HG02870 (cell line): ENCODE measurements around the gene FAM13A.
"Not testable (repeated sequence)": the region's sequence is repeated elsewhere in the genome, so short reads cannot be mapped to it uniquely, and the experiment has no call there.

Experiments
- ATAC-seq: cut with Tn5 transposase; IDR thresholded peaks from one replicate; pipeline ENCODE4 v1.9.1; 2021; ENCODE audit warnings: mild to moderate bottlenecking, moderate library complexity; ENCODE audit not compliant: unreplicated experiment

FAM13A gene

GRCh38 chr4:88908521-88908920 is 148.5 kb downstream of the FAM13A start:
- ATAC-seq = no peak

GRCh38 chr4:88908003-88908402 is 149.0 kb downstream of the FAM13A start:
- no peak for ATAC-seq

GRCh38 chr4:88907478-88907877 is 149.5 kb downstream of the FAM13A start:
- no peak for ATAC-seq

DNA sequence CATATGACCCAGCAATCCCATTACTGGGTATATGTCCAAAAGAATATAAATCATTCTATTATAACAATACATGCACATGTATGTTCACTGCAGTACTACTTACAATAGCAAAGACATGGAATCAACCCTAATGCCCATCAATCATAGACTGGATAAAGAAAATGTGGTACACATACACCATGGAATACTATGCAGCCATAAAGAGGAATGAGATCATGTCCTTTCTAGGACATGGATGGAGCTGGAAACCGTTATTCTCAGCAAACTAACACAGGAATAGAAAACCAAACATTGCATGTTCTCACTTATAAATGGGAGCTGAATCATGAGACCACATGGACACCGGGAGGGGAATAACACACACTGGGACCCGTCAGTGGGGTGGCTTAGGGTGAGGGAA is 152.7 kb downstream of the FAM13A start:
- ATAC-seq = not testable (repeated sequence)

- ATAC-seq = no peak
Measured at GRCh38 chr4:88900432-88900831, 156.6 kb downstream of the FAM13A start.

GRCh38 chr4:88897752-88898151 is 159.2 kb downstream of the FAM13A start:
- no peak for ATAC-seq

DNA sequence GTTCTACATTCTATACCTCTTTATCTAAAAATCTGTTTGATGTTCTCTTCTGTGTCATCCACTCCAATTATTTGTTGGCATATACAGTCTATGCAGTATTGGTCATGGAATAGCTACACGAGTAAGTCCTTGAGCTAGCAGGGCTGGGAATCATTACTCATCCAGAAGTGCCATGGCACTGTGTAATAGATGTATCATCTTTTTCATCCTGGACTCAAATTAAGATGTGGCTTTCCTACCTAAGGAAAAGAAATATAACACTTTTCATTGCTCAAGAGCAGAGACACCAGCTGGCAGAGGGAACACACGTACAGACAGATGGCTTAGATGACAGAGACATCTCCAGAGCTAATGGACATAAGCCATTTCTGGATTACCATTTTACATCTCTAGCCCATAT is 159.8 kb downstream of the FAM13A start:
- no peak for ATAC-seq

DNA sequence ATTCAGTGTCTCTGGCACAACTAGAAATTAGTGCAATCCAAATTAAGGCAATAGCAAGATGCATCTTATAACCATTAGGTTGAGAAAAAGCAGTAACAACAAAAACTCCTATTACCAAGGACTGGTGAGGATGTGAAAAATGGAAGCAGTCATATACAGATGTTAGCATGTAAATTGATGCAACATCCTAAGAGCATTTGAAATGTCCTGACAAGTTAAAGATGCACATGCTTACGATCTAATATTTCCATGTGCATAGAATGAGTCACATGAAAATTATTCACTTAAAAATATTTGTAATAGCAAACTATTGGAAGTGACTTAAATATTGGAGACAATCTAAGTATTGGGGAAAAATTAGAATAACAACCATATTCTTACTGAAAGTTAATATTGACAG is 163.0 kb downstream of the FAM13A start:
- ATAC-seq = no peak

- ATAC-seq = no peak
Measured at GRCh38 chr4:88892646-88893045, 164.3 kb downstream of the FAM13A start.

- ATAC-seq = no peak
Measured at GRCh38 chr4:88891636-88892035, 165.3 kb downstream of the FAM13A start.

DNA sequence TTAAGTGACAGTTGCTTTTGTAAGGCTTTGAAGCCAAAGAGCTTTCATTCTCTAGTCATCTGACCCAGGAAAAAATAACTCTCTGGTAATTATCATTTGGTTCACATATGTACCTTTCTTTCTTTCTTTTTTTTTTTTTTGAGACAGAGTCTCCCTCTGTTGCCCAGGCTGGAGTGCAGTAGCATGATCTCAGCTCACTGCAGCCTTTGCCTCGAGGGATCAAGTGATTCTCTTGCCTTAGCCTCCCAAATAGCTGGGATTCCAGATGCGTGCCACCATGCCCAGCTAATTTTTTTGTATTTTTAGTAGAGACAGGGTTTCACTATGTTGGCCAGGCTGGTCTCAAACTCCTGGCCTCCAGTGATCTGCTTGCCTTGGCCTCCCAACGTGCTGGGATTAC is 169.6 kb downstream of the FAM13A start:
- not testable (repeated sequence) for ATAC-seq

DNA sequence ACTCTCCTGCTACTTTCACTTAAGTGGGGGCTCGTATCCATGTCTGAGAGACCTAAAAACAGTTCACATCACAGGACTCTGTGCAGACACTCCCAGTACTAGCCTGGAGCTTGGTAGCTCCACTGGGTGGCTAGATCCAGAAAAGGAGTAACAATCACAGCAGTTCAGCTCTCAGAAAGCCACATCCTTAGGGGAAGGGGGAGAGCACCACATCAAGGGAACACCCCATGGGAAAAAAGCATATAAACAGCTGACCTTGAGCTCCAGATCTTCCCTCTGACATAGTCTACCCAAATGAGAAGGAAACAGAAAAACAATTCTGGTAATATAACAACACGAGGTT is 175.8 kb downstream of the FAM13A start:
- no peak for ATAC-seq

DNA sequence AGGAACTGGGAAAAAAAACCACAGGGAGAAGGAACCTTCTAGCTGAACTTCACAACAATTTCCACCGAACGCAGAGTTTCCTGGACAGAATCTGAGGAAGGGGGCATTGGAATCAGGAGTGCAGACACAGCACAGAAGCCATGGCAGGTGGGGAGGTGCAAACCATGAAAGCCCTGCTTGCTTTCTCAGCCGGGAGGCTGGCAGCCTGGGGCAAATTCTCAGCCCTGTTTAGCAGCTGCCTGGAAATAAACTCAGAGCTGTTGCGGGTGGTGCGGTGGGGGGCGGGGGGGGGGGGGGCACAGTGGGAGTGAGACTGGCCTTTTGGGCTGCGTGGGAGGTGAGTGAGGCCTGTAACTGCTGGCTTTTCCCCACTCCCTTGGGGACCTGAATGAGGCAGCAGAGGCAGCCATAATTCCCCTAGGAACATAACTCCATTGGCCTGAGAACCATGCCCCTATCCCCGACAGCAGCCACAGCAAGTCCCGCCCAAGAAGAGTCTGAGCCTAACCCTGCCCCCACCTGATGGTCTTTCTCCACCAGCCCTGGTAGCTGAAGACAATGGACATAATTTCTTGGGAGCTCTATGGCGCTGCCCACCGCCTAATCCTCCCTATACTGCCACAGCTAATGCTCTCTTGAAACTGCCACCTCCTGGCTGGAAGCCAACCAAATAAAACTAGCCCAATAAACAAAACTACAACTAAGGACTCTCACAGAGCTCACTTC is 176.3 kb downstream of the FAM13A start:
- ATAC-seq = no peak

- no peak for ATAC-seq
Measured at GRCh38 chr4:88879991-88880390, 177.0 kb downstream of the FAM13A start.

DNA sequence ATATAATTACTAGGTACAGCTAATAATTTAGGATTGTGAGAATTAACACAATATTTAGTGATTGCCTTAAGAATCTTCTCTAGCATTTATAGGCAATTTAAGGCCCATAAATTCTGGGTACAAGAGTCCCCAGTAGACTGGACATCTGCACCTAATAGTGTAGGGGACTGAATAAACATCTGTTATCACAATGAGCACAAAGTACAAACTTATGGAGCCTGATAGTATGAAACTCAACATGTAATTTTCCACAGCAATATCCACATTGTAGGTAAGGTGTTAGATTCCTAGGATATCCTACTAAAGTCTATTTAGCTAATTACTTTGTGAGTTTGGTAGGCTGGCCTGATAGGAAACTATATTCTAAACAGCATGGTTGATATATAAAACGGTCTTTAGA is 178.3 kb downstream of the FAM13A start:
- ATAC-seq = no peak

- no peak for ATAC-seq
Measured at GRCh38 chr4:88870428-88870827, 186.6 kb downstream of the FAM13A start.

GRCh38 chr4:88868510-88868909 is 188.5 kb downstream of the FAM13A start:
- no peak for ATAC-seq

DNA sequence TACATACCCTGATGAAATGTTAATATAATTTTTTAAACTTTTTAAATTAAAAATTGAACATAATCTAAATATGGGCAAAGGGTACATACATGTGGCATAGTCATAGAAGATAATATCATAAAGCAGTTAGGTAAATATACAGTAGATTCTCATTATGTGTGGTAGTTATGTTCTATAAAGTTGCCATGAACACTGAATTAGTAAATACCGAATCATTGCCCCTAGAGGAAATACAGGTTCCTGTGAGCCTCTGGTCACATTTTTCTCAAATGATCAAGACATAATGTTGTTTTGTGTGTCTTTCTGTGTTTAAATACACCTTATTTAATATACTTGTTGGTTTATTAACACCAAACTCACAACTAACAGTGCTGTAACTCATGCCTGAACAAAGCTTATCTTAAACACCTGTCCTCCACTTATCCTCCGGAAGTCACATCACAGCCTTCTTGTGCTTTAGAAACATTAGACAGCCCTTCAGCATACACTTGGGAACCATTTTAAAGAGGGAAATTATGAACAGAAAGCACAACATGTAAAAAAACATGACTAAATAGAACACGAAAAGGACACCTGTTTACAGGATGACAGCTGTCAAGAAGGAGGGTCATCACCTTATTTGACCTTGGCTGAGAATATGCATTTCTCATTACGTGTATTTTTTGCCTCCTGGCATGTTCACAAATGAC is 190.0 kb downstream of the FAM13A start:
- ATAC-seq = no peak

DNA sequence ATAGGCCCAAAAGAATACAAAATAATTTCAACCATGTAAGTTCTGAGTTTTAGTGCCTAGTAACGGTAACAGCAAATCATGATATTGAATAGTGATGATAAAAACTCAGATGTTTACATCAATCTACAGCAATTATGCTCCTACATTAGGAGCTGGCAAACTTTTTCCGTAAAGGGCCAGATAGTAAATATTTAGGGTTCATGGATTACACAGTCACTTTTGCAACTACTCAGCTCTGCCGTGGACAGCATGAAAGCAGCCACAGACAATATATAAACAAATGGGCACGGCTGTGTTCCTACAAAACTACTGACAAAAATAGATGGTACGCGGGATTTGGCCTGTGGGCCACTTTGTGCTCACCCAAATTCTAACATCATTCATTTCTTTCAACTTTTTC is 191.5 kb downstream of the FAM13A start:
- ATAC-seq = no peak

GRCh38 chr4:88865046-88865445 is 191.9 kb downstream of the FAM13A start:
- no peak for ATAC-seq

- ATAC-seq = no peak
Measured at GRCh38 chr4:88860586-88860985, 196.4 kb downstream of the FAM13A start.

- ATAC-seq = peak; percentile 10
Measured at GRCh38 chr4:88859191-88859812, 197.7 kb downstream of the FAM13A start.
